IMR-90 (cell line): ENCODE data around the gene OGDHL. TPM values are rescaled to one million over a fixed set of nuclear protein-coding genes. Genes with fewer than 3 reads are reported as not detected.

Experiments used
- ATAC-seq: fragments of 200-7000 bp; cut with Tn5 transposase; 2 replicates; pipeline ENCODE4 v1.9.1; 2020; ENCODE audit warnings: low read depth, mild to moderate bottlenecking, moderate library complexity
- BruUV-seq: library from RNA; stranded (reverse); fragments of 400-500 nt; replicated peaks from 2 replicates; lab custom pipeline; 2021; lab: Mats Ljungman, UMichigan
- CTCF ChIA-PET: fragments of 300-600 bp; formaldehyde crosslinking; extraction: SDS; loops from one replicate; lab custom pipeline; 2021; ENCODE audit warnings: antibody characterized with exemption; lab: Yijun Ruan, JAX
- POLR2A ChIA-PET: fragments of 300-600 bp; sonication (Branson Sonifier 250); formaldehyde crosslinking; loops from one replicate; lab custom pipeline; 2022; ENCODE audit warnings: antibody characterized with exemption; ENCODE audit not compliant: unreplicated experiment; lab: Charles Lee
- DNase-seq: peaks from one replicate; pipeline ENCODE4 v3.0.0; 2013
- H2AFZ ChIP-seq: replicated peaks from 2 replicates; pipeline ENCODE3; 2013; ENCODE audit warnings: low read length, mild to moderate bottlenecking; ENCODE audit not compliant: poor library complexity
- H2AK5ac ChIP-seq: 2 replicates; pipeline ENCODE4 v1.6.1; 2013; ENCODE audit warnings: low read depth, low read length, inconsistent platforms
- H2AK9ac ChIP-seq: replicated peaks from 2 replicates; pipeline ENCODE3; 2013; ENCODE audit warnings: mild to moderate bottlenecking, low read depth, low read length, moderate library complexity; ENCODE audit not compliant: poor library complexity
- H2BK120ac ChIP-seq: 2 replicates; pipeline ENCODE4 v1.6.1; 2013; ENCODE audit warnings: low read depth, low read length, inconsistent platforms
- H2BK15ac ChIP-seq: 3 replicates; pipeline ENCODE4 v1.6.1; 2013; ENCODE audit warnings: low read depth, low read length, inconsistent platforms
- H2BK20ac ChIP-seq: 2 replicates; pipeline ENCODE4 v1.6.1; 2013; ENCODE audit warnings: low read depth, mild to moderate bottlenecking, inconsistent platforms, low read length, moderate library complexity
- H2BK5ac ChIP-seq: 2 replicates; pipeline ENCODE4 v1.6.1; 2013; ENCODE audit warnings: mild to moderate bottlenecking, low read depth, low read length, inconsistent platforms; ENCODE audit not compliant: poor library complexity, severe bottlenecking
- H3K14ac ChIP-seq: replicated peaks from 2 replicates; pipeline ENCODE4 v1.6.1; 2013; ENCODE audit warnings: low read depth, low read length, inconsistent platforms
- H3K18ac ChIP-seq: 2 replicates; pipeline ENCODE4 v1.6.1; 2013; ENCODE audit warnings: low read depth, low read length, control low read depth
- H3K23ac ChIP-seq: 2 replicates; pipeline ENCODE4 v1.6.1; 2013; ENCODE audit warnings: low read depth, low read length, inconsistent platforms
- H3K27ac ChIP-seq: 2 replicates; pipeline ENCODE4 v1.5.1; 2013; ENCODE audit warnings: mild to moderate bottlenecking, control low read depth, low read length; ENCODE audit not compliant: insufficient read depth
- H3K27me3 ChIP-seq: 2 replicates; pipeline ENCODE4 v1.6.1; 2013; ENCODE audit warnings: low read length; ENCODE audit not compliant: control insufficient read depth, insufficient read depth
- H3K36me3 ChIP-seq: 2 replicates; pipeline ENCODE4 v1.6.1; 2013; ENCODE audit warnings: low read length, mixed read lengths; ENCODE audit not compliant: control insufficient read depth, insufficient read depth
- H3K4ac ChIP-seq: 2 replicates; pipeline ENCODE4 v1.6.1; 2013; ENCODE audit warnings: low read depth, low read length, inconsistent platforms
- H3K4me1 ChIP-seq: 2 replicates; pipeline ENCODE4 v1.6.1; 2013; ENCODE audit warnings: low read length, mixed read lengths; ENCODE audit not compliant: control insufficient read depth, insufficient read depth
- H3K4me2 ChIP-seq: 2 replicates; pipeline ENCODE4 v1.6.1; 2013; ENCODE audit warnings: low read depth, mild to moderate bottlenecking, control low read depth, low read length, moderate library complexity
- H3K4me3 ChIP-seq: 2 replicates; pipeline ENCODE4 v1.5.1; 2013; ENCODE audit warnings: low read depth, mild to moderate bottlenecking, control low read depth, low read length, moderate library complexity; ENCODE audit not compliant: insufficient read depth
- H3K56ac ChIP-seq: 2 replicates; pipeline ENCODE4 v1.6.1; 2013; ENCODE audit warnings: low read length, inconsistent platforms; ENCODE audit not compliant: insufficient read depth; ENCODE audit errors: extremely low read depth
- H3K79me1 ChIP-seq, 2 experiments: 2 replicates each; pipeline ENCODE4 v1.6.1; 2013; ENCODE audit warnings: low read length in 2 of 2, inconsistent platforms in 1 of 2, low read depth in 1 of 2
- H3K9ac ChIP-seq: 2 replicates; pipeline ENCODE4 v1.6.1; 2013; ENCODE audit warnings: low read depth, low read length, control low read depth
- H3K9me1 ChIP-seq: 2 replicates; pipeline ENCODE4 v1.6.1; 2013; ENCODE audit warnings: low read length, inconsistent platforms; ENCODE audit not compliant: insufficient read depth
- H3K9me3 ChIP-seq: 2 replicates; pipeline ENCODE4 v1.6.1; 2013; ENCODE audit warnings: low read length; ENCODE audit not compliant: control insufficient read depth, insufficient read depth
- H4K20me1 ChIP-seq: 2 replicates; pipeline ENCODE4 v1.6.1; 2013; ENCODE audit warnings: low read length, inconsistent platforms; ENCODE audit not compliant: insufficient read depth
- H4K5ac ChIP-seq: 2 replicates; pipeline ENCODE4 v1.6.1; 2013; ENCODE audit warnings: mild to moderate bottlenecking, low read depth, low read length, control low read depth
- H4K8ac ChIP-seq, 2 experiments: 2 replicates each; pipeline ENCODE4 v1.6.1; 2013; ENCODE audit warnings: low read depth in 2 of 2, low read length in 2 of 2, control low read depth in 1 of 2, inconsistent platforms in 1 of 2
- H4K91ac ChIP-seq: 2 replicates; pipeline ENCODE4 v1.6.1; 2013; ENCODE audit warnings: low read depth, low read length, inconsistent platforms; ENCODE audit not compliant: insufficient read depth
- BHLHE40 ChIP-seq: fragments of 150-350 bp; IDR thresholded peaks from 2 replicates; pipeline ENCODE4 v1.6.1; 2016; ENCODE audit warnings: mild to moderate bottlenecking, low read depth, low read length
- CEBPB ChIP-seq: IDR thresholded peaks from 2 replicates; pipeline ENCODE4 v1.6.1; 2012; ENCODE audit warnings: low read depth, low read length, improper control_type of control experiment
- CHD1 ChIP-seq: IDR thresholded peaks from 2 replicates; pipeline ENCODE4 v1.6.1; 2012; ENCODE audit warnings: low read depth, low read length, improper control_type of control experiment
- FOS ChIP-seq: fragments of 150-350 bp; IDR thresholded peaks from 2 replicates; pipeline ENCODE4 v1.6.1; 2016; ENCODE audit warnings: low read depth, low read length
- MAFK ChIP-seq: IDR thresholded peaks from 2 replicates; pipeline ENCODE4 v1.6.1; 2012; ENCODE audit warnings: low read depth, low read length, improper control_type of control experiment
- MAZ ChIP-seq: IDR thresholded peaks from 2 replicates; pipeline ENCODE4 v1.6.1; 2012; ENCODE audit warnings: low read depth, mild to moderate bottlenecking, low read length, improper control_type of control experiment, moderate library complexity, borderline replicate concordance
- MXI1 ChIP-seq: IDR thresholded peaks from 2 replicates; pipeline ENCODE4 v1.6.1; 2012; ENCODE audit warnings: low read depth, mild to moderate bottlenecking, low read length, moderate library complexity, borderline replicate concordance
- NFE2L2 ChIP-seq: fragments of 150-350 bp; IDR thresholded peaks from 2 replicates; pipeline ENCODE4 v1.6.1; 2016; ENCODE audit warnings: low read depth, mild to moderate bottlenecking, low read length
- POLR2A ChIP-seq: IDR thresholded peaks from 2 replicates; pipeline ENCODE4 v1.6.1; 2012; ENCODE audit warnings: mild to moderate bottlenecking, low read depth, low read length
- RAD21 ChIP-seq: IDR thresholded peaks from 2 replicates; pipeline ENCODE4 v1.6.1; 2012; ENCODE audit warnings: low read length, improper control_type of control experiment
- RCOR1 ChIP-seq: IDR thresholded peaks from 2 replicates; pipeline ENCODE4 v1.6.1; 2012; ENCODE audit warnings: mild to moderate bottlenecking, low read length, improper control_type of control experiment; ENCODE audit not compliant: insufficient replicate concordance
- RFX5 ChIP-seq: IDR thresholded peaks from 2 replicates; pipeline ENCODE4 v1.8.0; 2012; ENCODE audit warnings: low read depth, mild to moderate bottlenecking, low read length, moderate library complexity
- SMC3 ChIP-seq: fragments of 150-350 bp; IDR thresholded peaks from 2 replicates; pipeline ENCODE4 v1.6.1; 2016; ENCODE audit warnings: low read depth, mild to moderate bottlenecking, antibody characterized with exemption, low read length, moderate library complexity
- WGBS, 2 experiments: methylation state at CpG; one replicate each; pipeline versions ENCODE4 v1.1.5 to v1.1.7; 2013; ENCODE audit warnings: missing lambda C conversion rate in 2 of 2; ENCODE audit not compliant: insufficient read length in 1 of 2; ENCODE audit errors: extremely low coverage in 2 of 2; 5-methylcytosine and 5-hydroxymethylcytosine counted together
- dilution Hi-C: fragments of 300-500 bp; cut with HindIII; formaldehyde crosslinking; loops from one replicate; pipeline ENCODE4 v1.14.3; 2018; ENCODE audit warnings: low sequenced_read_pairs; ENCODE audit not compliant: unreplicated experiment
- in situ Hi-C: fragments of 300-500 bp; cut with MboI; formaldehyde crosslinking; loops from 3 replicates; pipeline ENCODE4 v1.14.3; 2019; ENCODE audit warnings: low sequenced_read_pairs, inconsistent platforms, mixed read lengths
- intact Hi-C: fragments of 100-400 bp; cut with micrococcal nuclease; formaldehyde crosslinking; loops from 2 replicates; pipeline ENCODE4 v1.10.0; 2022
- polyA plus RNA-seq, 3 experiments: library from polyadenylated mRNA; depleted of rRNA; stranded (reverse); fragments of >200 nt; gene quantifications; 2 replicates each; pipeline ENCODE4 v1.2.3, GENCODE V29; 2012; ENCODE audit warnings: low replicate concordance in 1 of 3
- total RNA-seq: library from RNA; depleted of rRNA; stranded (reverse); fragments of >200 nt; gene quantifications from 2 replicates; pipeline ENCODE4 v1.2.3, GENCODE V29; 2012
- TF ChIP-seq, protein P1 (sequence below): conservative IDR thresholded peaks from 2 replicates; pipeline ENCODE4 v1.5.1; 2012; ENCODE audit warnings: mild to moderate bottlenecking, low read depth, low read length, improper control_type of control experiment
- TF ChIP-seq, protein P2 (sequence below): fragments of 150-350 bp; IDR thresholded peaks from 2 replicates; pipeline ENCODE4 v1.6.1; 2016; ENCODE audit warnings: low read depth, mild to moderate bottlenecking, low read length, moderate library complexity, borderline replicate concordance
- TF ChIP-seq, protein P3 (sequence below): fragments of 150-350 bp; IDR thresholded peaks from 2 replicates; pipeline ENCODE4 v1.6.1; 2017; ENCODE audit warnings: mild to moderate bottlenecking, antibody characterized with exemption, low read length, low read depth

Gene OGDHL
- total and polyA plus RNA-seq, 2 of the 4 experiments (the other 2 are of a cell fraction), result 0.18 to 0.27 TPM

DNA sequence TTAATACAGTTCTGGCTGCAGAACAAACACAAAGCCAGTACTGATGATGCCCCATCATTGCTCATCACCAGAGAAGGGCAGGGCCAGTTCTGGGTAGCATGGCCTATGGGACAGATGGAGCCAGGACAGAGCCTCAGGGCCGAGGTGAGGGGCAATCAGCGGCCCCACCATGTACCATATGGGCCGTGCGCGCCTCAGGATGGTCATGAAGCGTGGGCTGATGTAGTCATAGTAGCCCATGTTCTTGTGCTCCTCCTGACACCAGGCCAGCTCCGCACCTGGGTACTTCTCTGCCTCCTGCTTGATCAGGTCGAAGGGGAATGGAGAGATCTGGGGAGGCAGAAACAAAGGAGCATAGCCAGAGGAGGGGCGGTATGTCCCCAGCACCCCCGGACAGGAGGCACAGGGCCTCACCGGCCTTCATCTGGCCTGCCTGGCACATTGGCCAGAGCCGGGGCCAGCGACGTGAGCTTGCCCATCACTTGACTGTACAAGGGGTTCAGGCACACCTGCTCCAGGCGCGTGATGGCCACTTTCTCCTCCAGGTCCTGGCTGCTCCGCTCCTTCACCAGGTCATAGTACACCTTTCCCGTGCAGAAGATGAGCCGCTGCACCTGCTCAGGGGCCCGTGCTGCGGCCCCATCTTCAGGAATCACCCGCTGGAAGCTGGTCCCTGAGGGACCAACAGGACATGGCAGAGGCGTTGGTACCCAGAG, 26.1 kb downstream of the OGDHL start:
- H3K9ac ChIP-seq, result no peak overlapping the region
- BruUV-seq, result no TSS peak
- H3K79me1 ChIP-seq, result no peaks in the 10 kb centered on the region
- no peak overlapping the region for H2BK120ac ChIP-seq
- H3K9me3 ChIP-seq, result no peaks in the 10 kb centered on the region
- no peak overlapping the region for H2BK20ac ChIP-seq
- no peak overlapping the region for H3K23ac ChIP-seq
- H3K4me1 ChIP-seq, result no peaks in the 10 kb centered on the region
- H3K14ac ChIP-seq, result no peak overlapping the region
- no peak overlapping the region for H3K18ac ChIP-seq
- 80% methylated on average over 12 of the region's 23 CpGs; no CpG with 5 or more reads in 1 of the 2 experiments for WGBS, 2 experiments
- dilution Hi-C loops, result no loop called here
- H3K9me1 ChIP-seq, result no peaks in the 10 kb centered on the region
- no peak for DNase-seq
- H2AK9ac ChIP-seq, result no peak overlapping the region
- no peak overlapping the region for H2BK5ac ChIP-seq
- intact Hi-C loops, result no loop called here
- H4K91ac ChIP-seq, result no peak overlapping the region
- H3K56ac ChIP-seq, result no peak overlapping the region
- POLR2A ChIA-PET, result no interaction called here
- H4K5ac ChIP-seq, result no peak overlapping the region
- H2AFZ ChIP-seq, result no peak overlapping the region
- ATAC-seq, result no peak
- no peak overlapping the region for H4K8ac ChIP-seq
- H4K20me1 ChIP-seq, result no peaks in the 10 kb centered on the region
- in situ Hi-C loops, result no loop called here
- H3K4ac ChIP-seq, result no peak overlapping the region
- H2AK5ac ChIP-seq, result no peak overlapping the region
- TF ChIP-seq MAFK, result no peak
- TF ChIP-seq, protein P1, sequence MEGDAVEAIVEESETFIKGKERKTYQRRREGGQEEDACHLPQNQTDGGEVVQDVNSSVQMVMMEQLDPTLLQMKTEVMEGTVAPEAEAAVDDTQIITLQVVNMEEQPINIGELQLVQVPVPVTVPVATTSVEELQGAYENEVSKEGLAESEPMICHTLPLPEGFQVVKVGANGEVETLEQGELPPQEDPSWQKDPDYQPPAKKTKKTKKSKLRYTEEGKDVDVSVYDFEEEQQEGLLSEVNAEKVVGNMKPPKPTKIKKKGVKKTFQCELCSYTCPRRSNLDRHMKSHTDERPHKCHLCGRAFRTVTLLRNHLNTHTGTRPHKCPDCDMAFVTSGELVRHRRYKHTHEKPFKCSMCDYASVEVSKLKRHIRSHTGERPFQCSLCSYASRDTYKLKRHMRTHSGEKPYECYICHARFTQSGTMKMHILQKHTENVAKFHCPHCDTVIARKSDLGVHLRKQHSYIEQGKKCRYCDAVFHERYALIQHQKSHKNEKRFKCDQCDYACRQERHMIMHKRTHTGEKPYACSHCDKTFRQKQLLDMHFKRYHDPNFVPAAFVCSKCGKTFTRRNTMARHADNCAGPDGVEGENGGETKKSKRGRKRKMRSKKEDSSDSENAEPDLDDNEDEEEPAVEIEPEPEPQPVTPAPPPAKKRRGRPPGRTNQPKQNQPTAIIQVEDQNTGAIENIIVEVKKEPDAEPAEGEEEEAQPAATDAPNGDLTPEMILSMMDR, result no peak
- TF ChIP-seq, protein P2, sequence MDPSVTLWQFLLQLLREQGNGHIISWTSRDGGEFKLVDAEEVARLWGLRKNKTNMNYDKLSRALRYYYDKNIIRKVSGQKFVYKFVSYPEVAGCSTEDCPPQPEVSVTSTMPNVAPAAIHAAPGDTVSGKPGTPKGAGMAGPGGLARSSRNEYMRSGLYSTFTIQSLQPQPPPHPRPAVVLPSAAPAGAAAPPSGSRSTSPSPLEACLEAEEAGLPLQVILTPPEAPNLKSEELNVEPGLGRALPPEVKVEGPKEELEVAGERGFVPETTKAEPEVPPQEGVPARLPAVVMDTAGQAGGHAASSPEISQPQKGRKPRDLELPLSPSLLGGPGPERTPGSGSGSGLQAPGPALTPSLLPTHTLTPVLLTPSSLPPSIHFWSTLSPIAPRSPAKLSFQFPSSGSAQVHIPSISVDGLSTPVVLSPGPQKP, result no peak
- TF ChIP-seq FOS, result no peak
- no peak for TF ChIP-seq RCOR1
- no peak for TF ChIP-seq POLR2A
- no peak for TF ChIP-seq MXI1
- TF ChIP-seq CEBPB, result no peak
- TF ChIP-seq CHD1, result no peak
- TF ChIP-seq MAZ, result no peak
- TF ChIP-seq RFX5, result no peak
- TF ChIP-seq RAD21, result no peak
- TF ChIP-seq NFE2L2, result no peak
- TF ChIP-seq SMC3, result no peak
- TF ChIP-seq, protein P3, sequence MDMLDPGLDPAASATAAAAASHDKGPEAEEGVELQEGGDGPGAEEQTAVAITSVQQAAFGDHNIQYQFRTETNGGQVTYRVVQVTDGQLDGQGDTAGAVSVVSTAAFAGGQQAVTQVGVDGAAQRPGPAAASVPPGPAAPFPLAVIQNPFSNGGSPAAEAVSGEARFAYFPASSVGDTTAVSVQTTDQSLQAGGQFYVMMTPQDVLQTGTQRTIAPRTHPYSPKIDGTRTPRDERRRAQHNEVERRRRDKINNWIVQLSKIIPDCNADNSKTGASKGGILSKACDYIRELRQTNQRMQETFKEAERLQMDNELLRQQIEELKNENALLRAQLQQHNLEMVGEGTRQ, result no peak
- TF ChIP-seq BHLHE40, result no peak
- H3K4me3 ChIP-seq, result no peak overlapping the region
- H3K36me3 ChIP-seq, result no peaks in the 10 kb centered on the region
- no peak overlapping the region for H2BK15ac ChIP-seq
- no peaks in the 10 kb centered on the region for H3K27me3 ChIP-seq
- no peak overlapping the region for H3K4me2 ChIP-seq
- CTCF ChIA-PET, result no interaction called here
- no peak overlapping the region for H3K27ac ChIP-seq
